ENCODE results near the gene MAB21L3. TPM values are rescaled to one million over a fixed set of nuclear protein-coding genes. Genes with fewer than 3 reads are reported as not detected.

Gene MAB21L3
- total RNA-seq, 1 experiment from 2014 or later, result not detected

DNA sequence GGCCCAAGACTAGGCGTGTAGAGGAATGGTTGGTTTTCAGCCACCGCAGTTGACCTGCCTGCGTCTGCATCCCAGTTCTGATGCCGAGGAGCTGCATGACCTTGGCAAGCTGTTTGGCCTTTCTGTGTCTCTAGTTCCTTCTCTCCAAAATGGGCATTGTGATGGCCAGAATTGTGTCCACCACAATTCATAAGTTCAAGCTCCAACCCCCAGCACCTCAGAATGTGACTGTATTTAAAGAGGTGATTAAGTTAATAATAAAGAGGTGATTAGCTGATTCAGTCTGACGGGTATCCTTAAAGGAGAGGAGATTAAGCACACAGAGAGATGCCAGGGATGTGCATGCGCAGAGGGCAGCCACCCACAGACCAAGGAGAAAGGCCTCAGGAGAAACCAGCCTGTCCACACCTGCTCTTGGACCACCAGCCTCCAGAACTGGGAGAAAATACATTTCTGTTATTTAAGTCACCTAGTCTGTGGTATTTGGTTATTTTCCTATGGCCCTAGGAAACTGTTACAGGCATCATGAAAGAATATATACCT is 28.5 kb downstream of the MAB21L3 start:
- H4K5ac ChIP-seq (ENCODE audit: insufficient read length, low read depth, low read length), result no peak overlapping the region
- H2AFZ ChIP-seq (ENCODE audit: low read length), result no peak overlapping the region
- H3K9ac ChIP-seq (ENCODE audit: extremely low read depth, insufficient read length, low read length), result no peak overlapping the region
- no peak overlapping the region for H4K8ac ChIP-seq (replicated peaks; ENCODE audit: insufficient read length, low read depth, low read length)
- peaks cover 0 to 11% (median 6%) of the 10 kb centered on the region in 3 experiments; a peak in 5 of 7 replicates for H3K36me3 Mint-ChIP-seq (ENCODE audit: insufficient read depth in 1 of 3, low read depth in 3 of 3)
- no peak overlapping the region for H3K23ac ChIP-seq (ENCODE audit: insufficient read length, low read depth, low read length)
- no peaks in the 10 kb centered on the region for H3K27me3 Mint-ChIP-seq (ENCODE audit: low read depth)
- no peak overlapping the region for H3K4ac ChIP-seq (ENCODE audit: low read depth, low read length)
- no peaks in the 10 kb centered on the region for H3K4me1 ChIP-seq (ENCODE audit: insufficient read depth, low read length)
- H3K4me3 Mint-ChIP-seq, result no peak overlapping the region
- H3K14ac ChIP-seq (ENCODE audit: insufficient read depth, low read length), result no peak overlapping the region
- peaks cover 6% of the 10 kb centered on the region in 2 experiments for H3K4me1 Mint-ChIP-seq
- no peak overlapping the region for H2BK15ac ChIP-seq (ENCODE audit: low read depth, low read length)
- H3K27me3 ChIP-seq (ENCODE audit: insufficient read depth, low read length), result no peaks in the 10 kb centered on the region
- peaks cover 8 to 12% of the 10 kb centered on the region in 2 experiments for H3K9me3 Mint-ChIP-seq
- no peaks in the 10 kb centered on the region for H3K9me3 ChIP-seq (ENCODE audit: control insufficient read depth, low read depth, low read length)
- H2BK20ac ChIP-seq (ENCODE audit: low read depth, low read length, poor library complexity, severe bottlenecking), result no peak overlapping the region
- H3K27ac Mint-ChIP-seq, result no peak overlapping the region
- no peak overlapping the region for H2AK5ac ChIP-seq (ENCODE audit: insufficient read length, low read length)
- H3K56ac ChIP-seq (ENCODE audit: insufficient read length, low read depth, low read length), result no peak overlapping the region
- no peak overlapping the region for H3K4me2 ChIP-seq (ENCODE audit: insufficient read depth, insufficient read length, low read length)
- DNase-seq, result no peak
- H2BK5ac ChIP-seq (ENCODE audit: insufficient read length, low read length), result no peak overlapping the region
- no peak overlapping the region for H2BK12ac ChIP-seq (ENCODE audit: insufficient read length, low read depth, low read length)
- no peak overlapping the region for H3K18ac ChIP-seq (ENCODE audit: insufficient read length, low read depth, low read length)
- TF ChIP-seq, protein P1, sequence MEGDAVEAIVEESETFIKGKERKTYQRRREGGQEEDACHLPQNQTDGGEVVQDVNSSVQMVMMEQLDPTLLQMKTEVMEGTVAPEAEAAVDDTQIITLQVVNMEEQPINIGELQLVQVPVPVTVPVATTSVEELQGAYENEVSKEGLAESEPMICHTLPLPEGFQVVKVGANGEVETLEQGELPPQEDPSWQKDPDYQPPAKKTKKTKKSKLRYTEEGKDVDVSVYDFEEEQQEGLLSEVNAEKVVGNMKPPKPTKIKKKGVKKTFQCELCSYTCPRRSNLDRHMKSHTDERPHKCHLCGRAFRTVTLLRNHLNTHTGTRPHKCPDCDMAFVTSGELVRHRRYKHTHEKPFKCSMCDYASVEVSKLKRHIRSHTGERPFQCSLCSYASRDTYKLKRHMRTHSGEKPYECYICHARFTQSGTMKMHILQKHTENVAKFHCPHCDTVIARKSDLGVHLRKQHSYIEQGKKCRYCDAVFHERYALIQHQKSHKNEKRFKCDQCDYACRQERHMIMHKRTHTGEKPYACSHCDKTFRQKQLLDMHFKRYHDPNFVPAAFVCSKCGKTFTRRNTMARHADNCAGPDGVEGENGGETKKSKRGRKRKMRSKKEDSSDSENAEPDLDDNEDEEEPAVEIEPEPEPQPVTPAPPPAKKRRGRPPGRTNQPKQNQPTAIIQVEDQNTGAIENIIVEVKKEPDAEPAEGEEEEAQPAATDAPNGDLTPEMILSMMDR (conservative IDR thresholded peaks at IDR 0.05), result no peak
- H3K79me2 ChIP-seq (ENCODE audit: insufficient read depth, low read length), result no peaks in the 10 kb centered on the region
- no peak overlapping the region for H3K27ac ChIP-seq (ENCODE audit: insufficient read length, low read depth, low read length)
- H4K20me1 ChIP-seq (ENCODE audit: control insufficient read depth, insufficient read depth, insufficient read length), result no peaks in the 10 kb centered on the region
- no peak overlapping the region for H2BK120ac ChIP-seq (ENCODE audit: low read depth, low read length, poor library complexity, severe bottlenecking)
- H4K91ac ChIP-seq (ENCODE audit: insufficient read length, low read depth, low read length), result no peak overlapping the region
- H3K23me2 ChIP-seq (ENCODE audit: insufficient read length, low read depth, low read length, poor library complexity, severe bottlenecking), result no peaks in the 10 kb centered on the region
- H3K79me1 ChIP-seq (ENCODE audit: insufficient read depth, low read depth, low read length, poor library complexity, severe bottlenecking), result no peaks in the 10 kb centered on the region
- H3T11ph ChIP-seq (ENCODE audit: low read length), result no peak overlapping the region
- no CpG with 5 or more reads among the region's 6 CpGs for WGBS (ENCODE audit: extremely low coverage, insufficient read length, low lambda C conversion rate)
